H9 (cell line): Measurements from ENCODE around the gene ADAT2. TPM values are rescaled to one million over a fixed set of nuclear protein-coding genes. Genes with fewer than 3 reads are reported as not detected.

Source experiments
- DNase-seq: peaks from one replicate; pipeline ENCODE4 v3.0.0-alpha.2; 2017
- H2AFZ ChIP-seq: one replicate; pipeline ENCODE4 v1.6.1; 2013; ENCODE audit warnings: mild to moderate bottlenecking, low read length, control low read depth, moderate library complexity
- H2AK5ac ChIP-seq: 2 replicates; pipeline ENCODE4 v1.6.1; 2013; ENCODE audit warnings: low read length, control low read depth, mixed read lengths; ENCODE audit not compliant: insufficient read length
- H2BK120ac ChIP-seq: one replicate; pipeline ENCODE4 v1.6.1; 2013; ENCODE audit warnings: low read depth, mild to moderate bottlenecking, low read length, control low read depth, inconsistent platforms; ENCODE audit not compliant: poor library complexity, severe bottlenecking
- H2BK12ac ChIP-seq: 2 replicates; pipeline ENCODE4 v1.6.1; 2013; ENCODE audit warnings: low read length, control low read depth, mixed read lengths, low read depth; ENCODE audit not compliant: insufficient read length
- H2BK15ac ChIP-seq: 2 replicates; pipeline ENCODE4 v1.6.1; 2013; ENCODE audit warnings: low read depth, low read length, control low read depth
- H2BK20ac ChIP-seq: one replicate; pipeline ENCODE4 v1.6.1; 2013; ENCODE audit warnings: low read depth, mild to moderate bottlenecking, low read length, control low read depth, inconsistent platforms; ENCODE audit not compliant: poor library complexity, severe bottlenecking
- H2BK5ac ChIP-seq: 2 replicates; pipeline ENCODE4 v1.6.1; 2013; ENCODE audit warnings: low read length, control low read depth, mixed read lengths; ENCODE audit not compliant: insufficient read length
- H3K14ac ChIP-seq: 2 replicates; pipeline ENCODE4 v1.6.1; 2013; ENCODE audit warnings: low read length, control low read depth; ENCODE audit not compliant: insufficient read depth
- H3K18ac ChIP-seq: 2 replicates; pipeline ENCODE4 v1.6.1; 2013; ENCODE audit warnings: low read depth, mild to moderate bottlenecking, mixed read lengths, low read length, control low read depth; ENCODE audit not compliant: insufficient read length
- H3K23ac ChIP-seq: 2 replicates; pipeline ENCODE4 v1.6.1; 2013; ENCODE audit warnings: low read length, control low read depth, mixed read lengths, low read depth; ENCODE audit not compliant: insufficient read length
- H3K23me2 ChIP-seq: 2 replicates; pipeline ENCODE4 v1.6.1; 2013; ENCODE audit warnings: low read depth, mild to moderate bottlenecking, mixed read lengths, low read length, control low read depth; ENCODE audit not compliant: insufficient read length, poor library complexity, severe bottlenecking
- H3K27ac ChIP-seq: 2 replicates; pipeline ENCODE4 v1.5.1; 2013; ENCODE audit warnings: low read length, control low read depth, mixed read lengths, low read depth; ENCODE audit not compliant: insufficient read length
- H3K27me3 ChIP-seq: 2 replicates; pipeline ENCODE4 v1.6.1; 2013; ENCODE audit warnings: low read length, control low read depth, inconsistent platforms; ENCODE audit not compliant: insufficient read depth
- H3K4ac ChIP-seq: 2 replicates; pipeline ENCODE4 v1.6.1; 2013; ENCODE audit warnings: low read depth, mild to moderate bottlenecking, control low read depth, inconsistent platforms, low read length, moderate library complexity
- H3K4me1 ChIP-seq: 2 replicates; pipeline ENCODE4 v1.6.1; 2013; ENCODE audit warnings: low read length, control low read depth, inconsistent platforms; ENCODE audit not compliant: insufficient read depth
- H3K4me2 ChIP-seq: 2 replicates; pipeline ENCODE4 v1.6.1; 2013; ENCODE audit warnings: low read length, control low read depth, mixed read lengths; ENCODE audit not compliant: insufficient read length, insufficient read depth
- H3K56ac ChIP-seq: 2 replicates; pipeline ENCODE4 v1.6.1; 2013; ENCODE audit warnings: low read depth, mild to moderate bottlenecking, mixed read lengths, low read length, control low read depth; ENCODE audit not compliant: insufficient read length
- H3K79me1 ChIP-seq: 2 replicates; pipeline ENCODE4 v1.6.1; 2013; ENCODE audit warnings: low read depth, mild to moderate bottlenecking, moderate library complexity, low read length, control low read depth, inconsistent platforms; ENCODE audit not compliant: insufficient read depth, poor library complexity, severe bottlenecking
- H3K79me2 ChIP-seq: 2 replicates; pipeline ENCODE4 v1.6.1; 2013; ENCODE audit warnings: low read length, control low read depth, inconsistent platforms; ENCODE audit not compliant: insufficient read depth
- H3K9ac ChIP-seq: 2 replicates; pipeline ENCODE4 v1.6.1; 2013; ENCODE audit warnings: low read length, control low read depth, mixed read lengths; ENCODE audit not compliant: insufficient read length; ENCODE audit errors: extremely low read depth
- H3K9me3 ChIP-seq: one replicate; pipeline ENCODE4 v1.6.1; 2013; ENCODE audit warnings: low read depth, low read length, inconsistent platforms; ENCODE audit not compliant: control insufficient read depth
- H3T11ph ChIP-seq: one replicate; pipeline ENCODE4 v1.6.1; 2013; ENCODE audit warnings: mild to moderate bottlenecking, low read length, control low read depth, inconsistent platforms
- H4K20me1 ChIP-seq: one replicate; pipeline ENCODE4 v1.6.1; 2013; ENCODE audit not compliant: control insufficient read depth, insufficient read length, insufficient read depth
- H4K5ac ChIP-seq: 2 replicates; pipeline ENCODE4 v1.6.1; 2013; ENCODE audit warnings: low read depth, mild to moderate bottlenecking, mixed read lengths, low read length, control low read depth; ENCODE audit not compliant: insufficient read length
- H4K8ac ChIP-seq: replicated peaks from 2 replicates; pipeline ENCODE4 v1.6.1; 2013; ENCODE audit warnings: low read length, control low read depth, mixed read lengths, low read depth; ENCODE audit not compliant: insufficient read length
- H4K91ac ChIP-seq: 2 replicates; pipeline ENCODE4 v1.6.1; 2013; ENCODE audit warnings: low read depth, mild to moderate bottlenecking, moderate library complexity, mixed read lengths, low read length, control low read depth; ENCODE audit not compliant: insufficient read length
- H3K27ac Mint-ChIP-seq, 3 experiments: 2 replicates in 2 of 3; 3 replicates in 1 of 3; pipeline ENCODE4 v1.8.0; 2020 to 2021; ENCODE audit warnings: mixed read lengths in 3 of 3, mild to moderate bottlenecking in 1 of 3, moderate library complexity in 1 of 3
- H3K27me3 Mint-ChIP-seq: 2 replicates; pipeline ENCODE4 v1.8.0; 2021; ENCODE audit warnings: low read depth, mild to moderate bottlenecking, moderate library complexity, mixed read lengths
- H3K36me3 Mint-ChIP-seq, 3 experiments: 2 replicates in 2 of 3; 3 replicates in 1 of 3; pipeline ENCODE4 v1.8.0; 2020 to 2021; ENCODE audit warnings: low read depth in 3 of 3, mixed read lengths in 3 of 3; ENCODE audit not compliant: insufficient read depth in 1 of 3
- H3K4me1 Mint-ChIP-seq, 2 experiments: 2 replicates each; pipeline ENCODE4 v1.8.0; 2020; ENCODE audit warnings: mixed read lengths in 2 of 2
- H3K4me3 Mint-ChIP-seq, 2 experiments: 2 replicates in 1 of 2; 3 replicates in 1 of 2; pipeline ENCODE4 v1.8.0; 2020 to 2021; ENCODE audit warnings: mild to moderate bottlenecking in 2 of 2, mixed read lengths in 2 of 2, moderate library complexity in 1 of 2
- H3K9me3 Mint-ChIP-seq, 2 experiments: 2 replicates in 1 of 2; 3 replicates in 1 of 2; pipeline ENCODE4 v1.8.0; 2020; ENCODE audit warnings: mild to moderate bottlenecking in 2 of 2, mixed read lengths in 2 of 2, moderate library complexity in 1 of 2
- CTCF ChIP-seq: fragments of 200-600 bp; sonication (generic); conservative IDR thresholded peaks from 3 replicates; pipeline ENCODE4 v1.8.0; 2021; ENCODE audit warnings: antibody characterized with exemption, mild to moderate bottlenecking
- WGBS: extraction: QIAGEN DNeasy Blood & Tissue Kit; methylation state at CpG from one replicate; pipeline ENCODE4 v1.1.7; 2013; ENCODE audit warnings: missing lambda C conversion rate, low lambda C conversion rate, mixed read lengths; ENCODE audit not compliant: insufficient read length; ENCODE audit errors: extremely low coverage; 5-methylcytosine and 5-hydroxymethylcytosine counted together
- total RNA-seq: library from RNA; stranded (reverse); gene quantifications from 2 replicates; pipeline ENCODE4 v1.2.1, GENCODE V29; 2021

Gene ADAT2
- total RNA-seq, 1 experiment from 2014 or later = 11.3 TPM

GRCh38 chr6:143400258-143401067 is 50.0 kb downstream of the ADAT2 start:
- no peak overlapping the region for H2AFZ ChIP-seq
- H3K79me2 ChIP-seq = no peaks in the 10 kb centered on the region
- no peak overlapping the region for H3K4me2 ChIP-seq
- no peak overlapping the region for H3K23ac ChIP-seq
- no peaks in the 10 kb centered on the region for H3K9me3 Mint-ChIP-seq
- peaks cover 8% of the 10 kb centered on the region for H3K4me1 ChIP-seq
- DNase-seq = no peak
- no peaks in the 10 kb centered on the region for H3K23me2 ChIP-seq
- WGBS = no CpG with 5 or more reads among the region's 6 CpGs
- no peak overlapping the region for H3K4me3 Mint-ChIP-seq
- no peak overlapping the region for H3K4ac ChIP-seq
- H3K4me1 Mint-ChIP-seq = peaks cover 38 to 39% of the 10 kb centered on the region in 2 experiments
- no peak overlapping the region for H4K8ac ChIP-seq
- H4K20me1 ChIP-seq = no peaks in the 10 kb centered on the region
- H3K27ac ChIP-seq = no peak overlapping the region
- no peak overlapping the region for H3K9ac ChIP-seq
- no peak overlapping the region for H2AK5ac ChIP-seq
- H2BK20ac ChIP-seq = no peak overlapping the region
- TF ChIP-seq CTCF = no peak
- no peak overlapping the region for H2BK12ac ChIP-seq
- H3T11ph ChIP-seq = no peak overlapping the region
- no peaks in the 10 kb centered on the region for H3K79me1 ChIP-seq
- H3K36me3 Mint-ChIP-seq = no peaks in the 10 kb centered on the region
- H3K27ac Mint-ChIP-seq = no peak overlapping the region; a peak in 1 of 7 replicates
- H3K9me3 ChIP-seq = no peaks in the 10 kb centered on the region
- H2BK15ac ChIP-seq = no peak overlapping the region
- no peak overlapping the region for H4K5ac ChIP-seq
- H3K56ac ChIP-seq = no peak overlapping the region
- H3K14ac ChIP-seq = no peak overlapping the region
- H2BK5ac ChIP-seq = no peak overlapping the region
- no peaks in the 10 kb centered on the region for H3K27me3 ChIP-seq
- no peak overlapping the region for H2BK120ac ChIP-seq
- H3K18ac ChIP-seq = no peak overlapping the region
- no peaks in the 10 kb centered on the region for H3K27me3 Mint-ChIP-seq
- no peak overlapping the region for H4K91ac ChIP-seq
